OCI-M2 (cell line): ENCODE results near the gene SUV39H1.

Experiments used
- DNase-seq: peaks from one replicate; lab custom pipeline; 2025; ENCODE audit not compliant: unreplicated experiment; lab: John Stamatoyannopoulos, UW

Gene SUV39H1

DNA sequence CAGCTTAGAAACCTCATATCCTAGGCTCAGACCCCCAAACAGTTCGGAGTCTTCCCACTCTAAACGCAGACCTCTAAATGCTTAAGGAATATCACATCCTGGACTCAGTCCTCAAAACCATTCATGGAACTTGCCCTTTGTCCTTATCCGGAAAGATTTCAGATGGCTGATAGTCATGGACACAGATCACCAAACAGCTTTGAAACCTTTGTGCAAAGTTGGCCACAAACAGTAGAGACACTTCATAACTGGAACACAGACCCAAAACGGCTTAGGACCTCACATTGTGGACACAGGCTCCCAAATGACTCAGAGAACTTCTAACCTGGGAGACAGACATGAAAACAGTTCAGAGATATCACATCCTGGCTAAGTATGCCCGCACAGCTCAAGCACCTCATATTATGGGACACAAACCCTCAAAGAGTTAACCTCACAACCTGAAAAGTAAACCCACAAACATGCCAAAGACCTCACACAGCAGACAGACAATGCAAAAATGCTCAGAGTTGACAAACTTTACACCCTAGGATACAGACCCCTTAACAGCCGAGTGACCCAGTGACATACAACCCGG, 15.5 kb downstream of the SUV39H1 start:
- DNase-seq = no peak

DNA sequence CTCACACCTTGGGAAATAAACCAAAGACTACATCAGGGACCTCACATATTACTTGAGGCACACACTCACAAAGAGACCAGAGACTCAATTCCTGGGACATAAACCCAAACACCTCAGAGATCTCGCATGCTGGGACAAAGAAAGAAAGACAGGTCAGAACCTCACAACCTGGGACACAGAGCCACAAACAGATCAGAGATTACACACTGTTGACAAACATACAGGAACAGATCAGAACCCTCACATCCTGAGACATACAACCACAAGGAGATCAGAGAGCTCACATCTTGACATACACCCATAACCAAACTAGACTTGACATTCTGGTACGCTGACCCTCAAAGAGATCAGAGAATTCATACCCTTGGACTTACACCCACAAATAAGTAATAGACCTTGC, 17.3 kb downstream of the SUV39H1 start:
- no peak for DNase-seq

DNA sequence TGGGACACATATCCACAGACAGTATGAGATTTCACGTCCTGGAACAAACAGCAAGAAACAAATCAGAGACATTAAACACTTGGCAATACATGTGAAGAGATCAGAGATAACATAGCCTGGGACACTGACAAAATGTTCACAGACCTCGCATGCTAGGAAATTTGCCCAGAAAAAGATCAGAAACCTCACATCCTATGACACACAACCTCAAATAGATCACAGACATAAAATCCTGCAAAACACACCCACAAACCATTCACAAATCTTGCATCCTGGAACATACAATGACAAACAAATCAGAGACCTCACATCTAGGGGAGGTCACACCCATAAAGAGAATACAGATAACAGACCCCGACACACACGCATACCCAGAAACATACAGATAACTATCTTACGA, 18.0 kb downstream of the SUV39H1 start:
- no peak for DNase-seq

DNA sequence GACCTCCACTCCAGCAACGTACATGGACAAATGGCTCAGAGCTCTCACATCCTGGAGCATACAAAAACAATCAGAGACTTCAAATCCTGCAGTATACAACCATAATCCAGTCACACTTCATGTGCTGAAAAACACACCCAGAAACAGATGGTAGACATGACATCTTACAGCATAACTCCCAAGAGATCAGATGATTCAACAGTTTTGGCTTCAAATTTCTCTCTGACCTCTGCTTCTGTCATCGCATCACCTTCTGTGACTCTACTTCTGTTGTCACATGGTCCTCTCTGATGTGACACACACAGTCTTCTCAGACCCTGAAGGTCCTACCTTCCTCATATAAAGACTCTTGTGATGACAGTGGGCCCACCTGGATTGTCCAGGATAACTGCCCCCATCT, 18.5 kb downstream of the SUV39H1 start:
- no peak for DNase-seq

DNA sequence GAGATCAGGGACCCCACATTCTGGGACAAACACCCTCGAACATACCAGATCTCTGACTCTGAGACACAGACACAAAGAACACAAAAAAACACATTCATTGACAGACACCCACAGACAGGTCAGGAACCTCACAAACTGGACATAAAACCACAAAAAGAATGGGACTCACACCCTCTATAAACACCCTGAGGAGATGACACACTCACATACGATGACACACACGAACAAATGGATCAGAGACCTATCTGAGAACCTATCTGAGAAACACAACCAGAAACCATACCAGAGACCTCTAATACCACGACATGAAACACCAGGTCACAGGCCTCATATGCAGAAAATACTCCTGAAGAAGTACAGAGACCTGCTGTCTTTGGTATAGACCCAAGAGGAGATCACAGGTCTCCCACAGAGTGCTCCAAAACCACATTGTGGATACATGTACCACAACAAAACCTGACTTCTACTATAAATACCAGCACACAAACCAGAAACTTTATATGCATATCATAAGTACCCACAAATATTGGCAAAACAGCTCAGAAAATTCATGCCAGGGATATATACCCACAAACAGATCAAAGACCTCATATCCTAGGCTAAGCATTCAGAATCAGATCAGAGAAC, 19.5 kb downstream of the SUV39H1 start:
- no peak for DNase-seq

DNA sequence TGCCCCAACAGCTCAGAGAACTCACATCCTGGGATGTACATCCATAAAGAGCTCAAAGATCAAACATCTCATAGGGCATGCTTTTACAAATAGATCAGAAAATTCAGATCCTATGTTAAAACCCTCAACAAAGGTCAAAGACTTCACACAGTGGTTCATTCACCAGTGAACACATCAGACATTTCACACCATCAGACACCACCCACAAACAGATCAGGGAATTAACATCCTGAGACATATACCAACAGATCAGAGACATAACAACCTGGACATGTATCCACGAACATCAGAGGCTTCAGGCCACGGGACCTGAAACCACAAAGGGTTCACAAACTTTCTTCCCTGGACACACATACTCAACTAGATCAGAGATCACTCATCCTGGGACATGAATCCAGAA, 23.4 kb downstream of the SUV39H1 start:
- no peak for DNase-seq

DNA sequence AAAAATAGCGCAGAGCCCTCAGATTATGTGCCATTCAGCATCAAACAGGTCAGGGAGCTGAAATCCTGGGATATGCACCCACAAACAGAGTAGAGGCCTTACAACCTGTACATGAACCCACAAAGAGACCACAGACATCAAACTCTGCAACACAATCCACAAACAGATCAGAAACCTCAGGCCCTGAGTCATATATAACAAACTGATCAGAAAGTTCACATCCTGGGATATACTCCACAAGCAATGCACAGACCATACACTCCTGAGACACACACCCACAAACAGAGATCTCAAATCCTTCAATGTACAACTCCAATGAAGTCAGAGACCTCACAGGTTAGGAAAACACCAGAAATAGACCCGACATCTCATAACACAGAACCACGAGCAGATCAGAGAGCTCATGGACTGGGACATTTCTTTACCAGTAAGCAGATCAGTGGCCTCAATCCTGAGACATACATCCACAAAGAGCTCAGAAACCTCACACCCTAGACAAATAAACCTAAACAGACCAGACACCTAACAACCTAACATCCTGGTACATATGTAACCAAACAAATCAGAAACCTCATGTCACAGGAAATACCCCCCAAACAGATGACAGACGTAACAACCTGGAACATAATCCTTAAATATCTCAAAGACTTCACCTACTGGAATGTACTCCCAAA, 24.2 kb downstream of the SUV39H1 start:
- DNase-seq = no peak

DNA sequence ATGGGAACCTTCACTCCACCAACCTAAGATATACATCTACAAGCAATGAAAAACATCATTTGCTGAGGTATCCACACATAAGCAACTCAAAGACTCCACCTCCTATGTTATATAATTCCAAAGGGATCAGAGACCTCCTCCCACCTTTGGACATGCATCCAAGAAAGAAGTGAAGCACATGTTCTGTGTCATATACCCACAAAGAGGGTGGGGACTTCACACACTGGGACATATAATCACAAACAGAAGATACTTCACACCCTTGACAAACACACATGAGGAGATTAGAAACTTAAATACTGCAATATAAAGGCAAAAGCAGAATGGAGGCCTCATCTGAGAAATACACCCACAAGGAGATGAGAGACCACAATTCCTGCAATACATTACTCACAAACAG, 25.4 kb downstream of the SUV39H1 start:
- DNase-seq = no peak

DNA sequence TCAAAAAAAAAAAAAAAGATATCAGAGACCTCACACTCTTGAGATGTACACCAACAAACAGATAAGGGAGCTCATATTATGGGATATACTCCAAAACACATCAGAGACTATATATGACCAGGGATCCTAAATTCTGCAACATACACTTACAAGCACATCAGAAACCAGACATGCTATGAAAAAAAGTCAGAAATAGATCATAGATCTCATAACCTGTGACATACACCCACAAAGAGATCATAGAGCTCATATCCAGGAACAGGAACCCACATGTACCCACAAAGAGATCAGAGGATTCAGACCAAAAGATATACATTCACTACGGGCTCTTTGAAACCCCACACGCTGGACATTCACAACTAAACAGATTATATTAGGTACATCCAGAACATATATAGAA, 30.1 kb downstream of the SUV39H1 start:
- no peak for DNase-seq

DNA sequence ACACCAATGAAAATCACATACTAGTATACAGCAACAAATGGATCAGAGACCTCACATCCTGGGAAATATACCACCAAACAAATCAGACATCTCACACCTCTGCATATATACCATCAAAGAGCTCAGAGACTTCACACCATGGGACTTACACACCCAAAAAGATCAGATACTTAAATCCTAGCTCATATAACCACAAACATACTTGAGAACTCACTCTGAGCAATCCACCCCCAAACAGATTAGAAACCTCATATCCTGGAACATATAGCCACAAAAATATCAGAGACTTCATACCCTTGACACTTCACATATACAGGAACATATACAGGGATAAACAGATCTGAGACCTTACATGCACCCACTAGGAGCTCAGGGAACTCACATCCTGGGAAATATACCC, 32.1 kb downstream of the SUV39H1 start:
- DNase-seq = no peak

DNA sequence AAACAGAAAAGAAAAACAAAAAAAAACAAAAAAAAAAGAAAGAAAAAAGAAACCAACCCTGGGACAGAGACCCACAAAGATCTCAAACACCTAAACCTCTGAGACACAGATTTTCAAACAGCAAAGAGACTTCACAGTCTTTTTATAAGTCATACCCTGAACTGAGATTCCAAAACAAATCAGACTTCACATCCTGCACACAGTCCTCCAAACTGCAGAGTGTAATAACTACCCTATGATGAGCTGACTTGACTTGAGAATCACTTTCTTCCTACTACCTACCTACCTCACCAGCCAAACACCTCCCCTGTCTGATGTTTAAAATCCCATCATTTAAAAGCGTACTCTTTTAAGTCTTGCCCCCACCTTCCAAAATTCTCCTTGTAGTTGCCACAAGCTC, 39.8 kb downstream of the SUV39H1 start:
- DNase-seq = no peak

DNA sequence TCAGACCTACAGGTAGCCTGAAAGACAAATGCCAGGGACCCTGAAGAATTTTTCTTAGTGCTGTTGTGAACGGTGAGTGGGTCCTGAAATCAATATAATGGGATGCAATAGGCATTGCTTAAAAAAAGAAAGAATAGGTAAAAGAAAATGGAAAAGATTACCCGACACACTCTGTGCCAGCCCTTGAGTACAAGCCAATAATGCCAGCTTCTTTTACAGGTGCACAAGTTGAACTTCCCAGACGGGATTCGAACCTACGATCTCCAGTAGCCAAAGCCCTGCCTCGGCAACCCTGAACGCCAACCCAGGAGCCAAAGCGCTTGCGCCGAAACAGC, 40.3 kb downstream of the SUV39H1 start:
- DNase-seq = no peak

DNA sequence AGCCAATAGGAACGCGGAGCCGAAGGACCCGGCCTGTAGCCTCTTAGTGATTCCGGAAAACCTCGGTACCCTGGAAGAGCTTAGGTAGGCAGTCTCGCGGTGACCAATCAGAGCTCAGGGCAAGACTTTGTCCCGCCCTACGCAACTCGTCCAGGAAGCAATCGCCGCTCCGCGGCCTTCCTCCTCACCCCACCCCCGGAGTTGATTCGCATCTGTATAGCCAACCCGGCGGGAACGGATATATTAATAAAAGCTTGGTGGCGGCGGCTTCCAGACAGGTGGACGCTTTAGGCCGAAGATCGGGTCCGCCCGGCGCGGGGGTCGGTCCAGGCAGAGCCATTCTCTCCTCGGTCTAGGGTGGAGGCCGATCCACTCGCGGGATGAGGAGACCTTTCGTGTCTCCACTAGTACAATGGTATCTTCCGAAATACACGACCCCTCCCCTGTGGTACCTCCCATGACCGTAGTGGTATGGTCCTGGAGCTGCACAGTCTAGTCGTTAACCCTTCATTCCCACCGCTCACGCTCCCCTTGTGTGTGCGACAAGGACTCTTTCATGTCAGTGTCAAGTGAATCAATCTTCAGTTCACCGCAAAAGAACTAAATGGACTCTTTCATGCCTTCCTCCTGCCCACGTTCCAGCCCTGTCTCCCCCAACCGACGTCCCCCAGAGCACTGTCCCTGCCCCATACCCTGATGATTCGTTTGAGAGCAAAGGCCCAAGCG, 40.8 kb downstream of the SUV39H1 start:
- no peak for DNase-seq

DNA sequence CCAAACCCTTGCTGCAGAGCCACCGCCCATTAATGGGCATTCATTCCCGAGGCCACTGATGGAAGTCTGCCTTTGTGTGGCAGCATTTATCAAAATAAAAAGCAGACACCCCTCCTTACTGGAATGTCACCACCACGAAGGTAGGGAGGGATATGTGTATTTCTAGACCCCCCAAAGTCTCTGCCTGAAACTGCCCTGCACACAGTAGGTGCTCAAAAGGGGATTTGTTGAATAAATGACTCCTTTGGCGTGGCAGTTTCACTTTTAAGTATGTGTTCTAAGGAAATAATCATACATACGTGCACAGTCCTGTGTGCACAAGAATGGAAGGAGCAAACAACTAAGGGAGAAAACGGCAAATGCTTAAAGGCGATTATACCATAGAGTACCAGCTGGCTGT, 41.4 kb downstream of the SUV39H1 start:
- no peak for DNase-seq

DNA sequence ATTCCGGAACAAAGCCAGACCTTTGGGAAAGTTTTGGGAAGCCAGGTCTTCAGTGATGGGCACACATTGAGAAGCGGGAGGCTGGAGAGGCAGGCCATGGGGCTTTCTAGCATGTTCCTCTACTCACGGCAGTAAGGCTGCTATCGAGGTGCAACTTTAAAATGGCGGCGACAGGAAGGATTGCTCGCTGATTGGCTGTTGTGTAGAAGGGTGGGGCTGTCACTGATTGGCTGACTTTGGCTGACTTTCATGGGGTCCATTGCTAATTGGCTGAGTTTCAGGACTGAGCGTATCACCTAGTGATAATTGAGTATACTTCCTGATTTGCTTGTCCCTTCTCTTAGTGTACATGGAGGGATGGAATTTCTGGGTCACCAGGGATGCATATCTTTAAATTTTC, 45.3 kb downstream of the SUV39H1 start:
- DNase-seq = no peak

DNA sequence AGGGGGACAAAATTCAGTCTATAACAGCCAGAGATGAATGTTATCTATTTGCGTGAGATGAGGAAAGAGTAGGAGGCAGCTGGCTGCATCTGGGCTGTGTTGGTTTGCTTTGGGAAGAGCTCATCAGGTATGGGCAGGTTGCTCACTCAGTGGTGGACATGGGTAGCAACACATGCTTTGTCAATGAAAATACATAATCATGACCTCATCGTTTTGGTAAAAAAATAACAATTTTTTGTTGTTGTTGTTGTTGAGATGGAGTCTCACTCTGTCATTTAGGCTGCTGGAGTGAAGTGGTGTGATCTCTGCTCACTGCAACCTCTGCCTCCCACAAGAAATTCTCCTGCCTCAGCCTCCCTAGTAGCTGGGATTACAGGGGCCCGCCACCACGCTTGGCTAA, 48.7 kb downstream of the SUV39H1 start:
- no peak for DNase-seq

DNA sequence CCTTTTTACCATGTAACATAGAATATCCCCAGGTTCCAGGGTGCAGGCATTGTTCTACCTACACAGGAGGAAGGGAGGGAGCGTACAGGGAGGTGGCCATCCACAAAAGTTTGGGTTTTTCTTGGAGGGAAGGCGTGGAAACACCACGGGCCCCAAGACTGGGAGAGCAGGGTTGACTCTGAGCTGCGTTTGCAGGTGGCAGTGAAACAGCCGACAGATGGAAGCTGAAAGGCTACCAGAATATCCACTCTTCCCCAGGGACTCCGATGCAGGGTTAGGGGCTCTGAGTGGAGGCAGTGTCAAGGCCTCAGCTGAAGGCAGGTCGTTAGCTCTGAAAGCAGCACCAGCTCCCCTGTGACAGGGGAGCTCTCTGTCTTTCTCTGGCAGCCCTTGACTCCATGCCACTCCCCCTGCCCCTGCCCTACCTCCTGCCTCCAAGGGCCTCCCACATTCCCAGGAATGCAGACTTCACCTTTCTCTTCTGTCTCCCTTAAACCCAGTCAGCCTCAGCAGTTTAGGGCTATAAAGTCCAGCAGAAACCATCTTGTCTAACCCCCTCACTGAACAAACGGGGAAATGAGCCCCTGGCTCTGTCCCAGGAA, 51.0 kb downstream of the SUV39H1 start:
- DNase-seq = no peak

DNA sequence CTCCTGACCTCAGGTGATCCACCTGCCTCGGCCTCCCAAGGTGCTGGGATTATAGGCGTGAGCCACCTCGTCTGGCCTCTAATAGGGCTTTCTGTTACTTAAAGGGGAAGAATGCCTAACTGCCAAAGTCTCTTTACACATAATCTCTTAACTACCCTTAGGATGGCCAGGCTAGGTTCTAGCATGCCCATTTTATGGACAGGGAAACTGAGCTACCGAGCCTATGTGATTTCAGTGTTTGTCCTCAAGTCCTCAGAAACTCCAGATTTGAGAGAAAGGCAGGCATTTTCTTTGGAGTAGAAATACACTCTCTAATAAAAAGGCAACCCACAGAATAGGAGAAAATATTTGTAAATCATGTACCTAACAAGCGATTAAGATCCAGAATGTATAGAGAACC, 52.6 kb downstream of the SUV39H1 start:
- DNase-seq = no peak

DNA sequence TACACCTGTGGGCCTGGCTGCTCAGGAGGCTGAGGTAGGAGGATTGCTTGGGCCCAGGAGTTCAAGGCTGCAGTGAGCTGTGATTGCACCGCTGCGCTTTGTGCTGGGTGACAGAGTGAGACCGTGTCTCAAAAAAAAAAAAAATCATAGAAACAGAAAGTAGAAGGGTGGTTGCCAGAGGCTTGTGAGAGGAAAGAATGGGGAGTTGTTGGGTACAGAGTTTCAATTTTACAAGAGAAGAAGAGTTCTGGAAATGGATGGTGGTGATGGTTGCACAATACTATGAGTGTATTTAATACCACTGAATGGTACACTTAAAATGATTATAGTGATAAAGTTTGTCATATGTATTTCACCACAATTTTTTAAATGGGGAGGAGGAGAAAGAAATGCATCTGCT, 54.8 kb downstream of the SUV39H1 start:
- DNase-seq = no peak

DNA sequence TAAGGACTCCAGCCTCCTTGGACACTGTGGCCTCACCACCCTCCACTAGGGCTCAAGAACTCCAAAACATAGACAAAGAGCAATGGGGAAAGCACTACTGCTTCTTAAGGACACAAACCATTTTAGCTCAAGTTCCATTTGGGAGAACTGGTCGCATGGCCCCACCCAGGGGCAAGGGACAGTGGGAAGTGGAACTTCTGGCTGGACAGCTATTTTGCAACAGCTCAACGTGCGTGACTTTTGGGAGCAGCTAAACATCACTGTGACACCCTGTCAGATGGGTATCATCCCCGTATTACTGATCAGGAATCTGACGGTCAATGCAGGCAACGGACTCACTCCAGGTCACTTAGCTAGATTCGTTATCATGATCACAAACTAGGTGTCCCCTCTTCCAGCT, 56.0 kb downstream of the SUV39H1 start:
- no peak for DNase-seq

DNA sequence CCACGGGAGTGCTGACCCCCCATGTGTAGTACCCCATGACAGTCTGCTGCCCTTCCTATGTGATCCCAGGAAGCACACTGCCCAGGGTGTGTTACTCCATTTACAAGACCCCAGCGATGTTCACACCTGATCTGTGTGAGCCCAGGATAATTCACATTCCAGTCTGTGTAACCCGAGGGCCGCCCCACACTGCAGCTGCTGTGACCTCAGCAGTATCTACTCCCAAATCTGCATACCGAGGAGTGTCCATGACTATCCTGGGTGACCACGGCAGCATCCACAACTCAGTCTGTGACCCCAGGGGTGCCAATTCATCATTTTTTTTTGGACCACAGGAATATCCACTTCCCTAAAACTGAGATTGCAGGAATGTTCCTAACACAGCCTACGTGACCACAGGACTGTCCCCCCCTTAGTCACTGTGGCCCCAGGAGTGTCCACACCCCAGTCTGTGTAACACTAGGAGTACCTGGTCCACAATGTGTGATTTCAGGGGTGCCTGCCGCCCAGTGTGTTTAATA, 57.2 kb downstream of the SUV39H1 start:
- no peak for DNase-seq

DNA sequence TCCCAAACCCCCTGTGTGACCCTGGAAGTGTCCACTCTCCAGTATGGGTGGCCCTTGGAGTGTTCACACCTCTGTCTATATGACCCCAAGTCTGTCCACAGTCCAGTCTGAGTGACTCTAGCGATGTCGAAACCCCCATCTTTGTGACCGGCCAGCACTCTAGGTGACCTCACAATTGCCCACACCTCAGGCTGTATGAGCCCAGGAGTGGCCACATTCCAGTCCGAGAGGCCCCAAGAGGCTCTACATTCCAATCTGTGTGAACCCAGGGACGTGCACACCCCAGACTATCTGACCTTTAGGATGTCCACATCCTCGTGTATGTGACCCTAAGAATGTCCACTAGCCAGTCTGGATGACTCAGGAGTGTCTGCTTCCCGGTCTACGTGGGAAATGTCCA, 57.7 kb downstream of the SUV39H1 start:
- DNase-seq = no peak
